ENCODE data around the gene POLR1E. TPM values are rescaled to one million over a fixed set of nuclear protein-coding genes. Genes with fewer than 3 reads are reported as not detected.

Gene POLR1E
- total RNA-seq, 1 experiment from 2014 or later = 31.4 TPM

- Mint-ChIP-seq H3K27me3 (ENCODE audit: low read depth) (no peaks in the 10 kb centered on the region), H3K9me3 (no peaks in the 10 kb centered on the region), H3K4me1 (peaks cover 3% of the 10 kb centered on the region; the same call in 1 of the 2 replicates), H3K27ac (no peak overlapping the region), H3K36me3 (no peaks in the 10 kb centered on the region), H3K4me3 (no peak overlapping the region)
- POLR2A ChIA-PET = no interaction called here
- no peak for ATAC-seq
- TF ChIP-seq ZNF532 (CRISPR knock-in tag; IDR thresholded peaks at IDR 0.05; ENCODE audit: borderline replicate concordance) = no peak
- no peak for TF ChIP-seq ARID4B (CRISPR knock-in tag; IDR thresholded peaks at IDR 0.05; ENCODE audit: borderline replicate concordance)
- no peak for TF ChIP-seq JAZF1 (CRISPR knock-in tag; IDR thresholded peaks at IDR 0.05)
- no peak for TF ChIP-seq NFATC4 (CRISPR knock-in tag; IDR thresholded peaks at IDR 0.05)
- no peak for TF ChIP-seq NR3C1 (CRISPR knock-in tag; conservative IDR thresholded peaks at IDR 0.05; ENCODE audit: low read depth)
- CTCF ChIA-PET = no interaction called here
- DNase-seq (ENCODE audit: low spot score) = no peak
Measured at GRCh38 chr9:37551468-37551867, 65.7 kb downstream of the POLR1E start.

GRCh38 chr9:37551888-37552287 is 66.1 kb downstream of the POLR1E start:
- Mint-ChIP-seq H3K27me3 (ENCODE audit: low read depth) (no peaks in the 10 kb centered on the region), H3K4me3 (no peak overlapping the region), H3K27ac (no peak overlapping the region), H3K36me3 (no peaks in the 10 kb centered on the region), H3K9me3 (peaks cover 3% of the 10 kb centered on the region; the same call in 1 of the 2 replicates), H3K4me1 (peaks cover 3% of the 10 kb centered on the region; the same call in 1 of the 2 replicates)
- DNase-seq (ENCODE audit: low spot score) (no peak), ATAC-seq (no peak)
- CTCF ChIA-PET = no interaction called here
- POLR2A ChIA-PET = no interaction called here
- TF ChIP-seq ZNF416 (CRISPR knock-in tag; IDR thresholded peaks at IDR 0.05) (no peak), FOXK1 (CRISPR knock-in tag; IDR thresholded peaks at IDR 0.05) (no peak), NR3C1 (CRISPR knock-in tag; conservative IDR thresholded peaks at IDR 0.05; ENCODE audit: low read depth) (no peak), NR2C2 (CRISPR knock-in tag; IDR thresholded peaks at IDR 0.05) (no peak), ZBTB21 (CRISPR knock-in tag; IDR thresholded peaks at IDR 0.05; ENCODE audit: borderline replicate concordance) (no peak), TCF7 (CRISPR knock-in tag; IDR thresholded peaks at IDR 0.05; ENCODE audit: low read depth) (no peak), GRHL2 (CRISPR knock-in tag; IDR thresholded peaks at IDR 0.05; ENCODE audit: insufficient replicate concordance, severe bottlenecking) (no peak), ATF2 (CRISPR knock-in tag; IDR thresholded peaks at IDR 0.05; ENCODE audit: borderline replicate concordance, low read depth) (no peak), GABPB1 (CRISPR knock-in tag; IDR thresholded peaks at IDR 0.05) (no peak), JUN (CRISPR knock-in tag; IDR thresholded peaks at IDR 0.05) (no peak), ZNF232 (CRISPR knock-in tag; IDR thresholded peaks at IDR 0.05) (no peak)
- TF ChIP-seq, protein P1, sequence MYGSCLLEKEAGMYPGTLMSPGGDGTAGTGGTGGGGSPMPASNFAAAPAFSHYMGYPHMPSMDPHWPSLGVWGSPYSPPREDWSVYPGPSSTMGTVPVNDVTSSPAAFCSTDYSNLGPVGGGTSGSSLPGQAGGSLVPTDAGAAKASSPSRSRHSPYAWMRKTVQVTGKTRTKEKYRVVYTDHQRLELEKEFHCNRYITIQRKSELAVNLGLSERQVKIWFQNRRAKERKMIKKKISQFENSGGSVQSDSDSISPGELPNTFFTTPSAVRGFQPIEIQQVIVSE (CRISPR knock-in tag; IDR thresholded peaks at IDR 0.05; ENCODE audit: borderline replicate concordance) = no peak
- TF ChIP-seq, protein P2, sequence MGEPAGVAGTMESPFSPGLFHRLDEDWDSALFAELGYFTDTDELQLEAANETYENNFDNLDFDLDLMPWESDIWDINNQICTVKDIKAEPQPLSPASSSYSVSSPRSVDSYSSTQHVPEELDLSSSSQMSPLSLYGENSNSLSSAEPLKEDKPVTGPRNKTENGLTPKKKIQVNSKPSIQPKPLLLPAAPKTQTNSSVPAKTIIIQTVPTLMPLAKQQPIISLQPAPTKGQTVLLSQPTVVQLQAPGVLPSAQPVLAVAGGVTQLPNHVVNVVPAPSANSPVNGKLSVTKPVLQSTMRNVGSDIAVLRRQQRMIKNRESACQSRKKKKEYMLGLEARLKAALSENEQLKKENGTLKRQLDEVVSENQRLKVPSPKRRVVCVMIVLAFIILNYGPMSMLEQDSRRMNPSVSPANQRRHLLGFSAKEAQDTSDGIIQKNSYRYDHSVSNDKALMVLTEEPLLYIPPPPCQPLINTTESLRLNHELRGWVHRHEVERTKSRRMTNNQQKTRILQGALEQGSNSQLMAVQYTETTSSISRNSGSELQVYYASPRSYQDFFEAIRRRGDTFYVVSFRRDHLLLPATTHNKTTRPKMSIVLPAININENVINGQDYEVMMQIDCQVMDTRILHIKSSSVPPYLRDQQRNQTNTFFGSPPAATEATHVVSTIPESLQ (CRISPR knock-in tag; IDR thresholded peaks at IDR 0.05) = no peak

Data from WTC11 (cell line).